ENCODE data around the gene BLZF1. TPM values are rescaled to one million over a fixed set of nuclear protein-coding genes. Genes with fewer than 3 reads are reported as not detected.

Gene BLZF1
- total and polyA plus RNA-seq, 2 of the 8 experiments (the other 6 are each of a cell fraction or from before 2014, with no cell fraction given) = 1.8 to 10.3 TPM

- H3K56ac ChIP-seq (replicated peaks; ENCODE audit: insufficient read length, low read depth, low read length) = no peak overlapping the region
- FAIRE-seq (no peak), DNase-seq (ENCODE audit: low read depth in 1 of 2, low spot score in 2 of 2) (no peak)
- H3K23me2 ChIP-seq (ENCODE audit: low read depth, low read length) = no peaks in the 10 kb centered on the region
- no peak overlapping the region for H2BK12ac ChIP-seq (ENCODE audit: low read depth, low read length)
- no peak overlapping the region for H3K23ac ChIP-seq (ENCODE audit: insufficient read length)
- H3K4me3 ChIP-seq (ENCODE audit: extremely low read depth in 1 of 4, insufficient read depth in 2 of 4, low read depth in 3 of 4, low read length in 4 of 4) = no peak overlapping the region
- CTCF ChIA-PET (ENCODE audit: partially characterized antibody) = interaction anchor here (0.8 to 2.0 kb wide), 3 partner anchors 10 to 701 kb away, joined by 3 to 6 read pairs (median 3); no protein-coding TSS in a partner anchor
- peaks cover 6 to 13% of the 10 kb centered on the region in 2 experiments; a peak in 3 of 4 replicates for H3K9me3 ChIP-seq (ENCODE audit: insufficient read depth in 2 of 2, low read depth in 1 of 2, low read length in 1 of 2)
- H2BK20ac ChIP-seq (ENCODE audit: low read length) = no peak overlapping the region
- H4K20me1 ChIP-seq (replicated peaks in 1 of 2; ENCODE audit: control insufficient read depth in 1 of 2, insufficient read depth in 2 of 2, low read length in 2 of 2) = no peaks in the 10 kb centered on the region
- no peak overlapping the region for H2AFZ ChIP-seq (ENCODE audit: low read length)
- H3K9ac ChIP-seq (replicated peaks in 1 of 4; ENCODE audit: extremely low read depth in 1 of 4, low read depth in 3 of 4, low read length in 3 of 4) = no peak overlapping the region
- no peak overlapping the region for H3K27ac ChIP-seq (ENCODE audit: low read depth, low read length)
- H3K27me3 ChIP-seq (replicated peaks in 1 of 4; ENCODE audit: control insufficient read depth in 3 of 4, extremely low read depth in 1 of 4, insufficient read depth in 3 of 4, low read length in 3 of 4) = no peaks in the 10 kb centered on the region
- no peak overlapping the region for H3K14ac ChIP-seq (ENCODE audit: insufficient read length)
- no peak overlapping the region for H2BK5ac ChIP-seq (ENCODE audit: low read depth, low read length)
- 100% methylated on average over 2 of the region's 2 CpGs; no CpG with 5 or more reads in 1 of the 2 experiments for WGBS, 2 experiments (ENCODE audit: extremely low coverage in 1 of 2, insufficient coverage in 1 of 2, insufficient read length in 1 of 2, insufficient replicate concordance in 2 of 2, low coverage in 1 of 2, low lambda C conversion rate in 2 of 2, missing lambda C conversion rate in 1 of 2)
- peaks cover 0 to 2% (median 0%) of the 10 kb centered on the region in 4 experiments; a peak in 2 of 7 replicates for H3K4me1 ChIP-seq (replicated peaks in 1 of 4; ENCODE audit: control insufficient read depth in 3 of 4, insufficient read depth in 4 of 4, low read length in 3 of 4)
- POLR2A ChIA-PET (ENCODE audit: partially characterized antibody) = no interaction called here
- no peaks in the 10 kb centered on the region for H3K79me2 ChIP-seq (ENCODE audit: control insufficient read depth in 1 of 2, insufficient read depth in 2 of 2, low read length in 2 of 2)
- no peak overlapping the region for H2BK15ac ChIP-seq (ENCODE audit: low read length)
- 0 out of 2 replicates have a peak, but pooled peaks cover 3% of the 10 kb centered on the region for H3K79me1 ChIP-seq (ENCODE audit: low read depth, low read length)
- no peak overlapping the region for H3K4ac ChIP-seq (replicated peaks; ENCODE audit: insufficient read length, low read depth, low read length)
- H4K5ac ChIP-seq (ENCODE audit: insufficient read length, low read depth, low read length) = no peak overlapping the region
- H2BK120ac ChIP-seq (replicated peaks; ENCODE audit: low read depth, low read length) = no peak overlapping the region
- TF ChIP-seq RAD21 (IDR thresholded peaks at IDR 0.05 in 1 of 2, conservative IDR thresholded peaks at IDR 0.05 in 1 of 2; ENCODE audit: low read depth in 2 of 2, low read length in 2 of 2) (no peak), POLR2A (IDR thresholded peaks at IDR 0.05; ENCODE audit: control extremely low read depth in 1 of 2, low read depth in 2 of 2, low read length in 2 of 2) (no peak), CBX5 (IDR thresholded peaks at IDR 0.05; ENCODE audit: low read depth, low read length) (no peak), BCL11A (IDR thresholded peaks at IDR 0.05; ENCODE audit: low read depth in 2 of 2, low read length in 2 of 2) (no peak), BRCA1 (IDR thresholded peaks at IDR 0.05; ENCODE audit: low read depth, low read length) (no peak), BACH1 (IDR thresholded peaks at IDR 0.05; ENCODE audit: low read length) (no peak), MAFK (IDR thresholded peaks at IDR 0.05; ENCODE audit: low read depth, low read length) (no peak), SAP30 (IDR thresholded peaks at IDR 0.05; ENCODE audit: insufficient read depth, insufficient replicate concordance, low read length) (no peak), TBP (IDR thresholded peaks at IDR 0.05; ENCODE audit: low read depth, low read length) (no peak), USF2 (IDR thresholded peaks at IDR 0.05; ENCODE audit: low read length) (no peak), JUND (IDR thresholded peaks at IDR 0.05; ENCODE audit: low read length) (no peak), CEBPB (IDR thresholded peaks at IDR 0.05; ENCODE audit: low read depth, low read length) (no peak)
- H4K91ac ChIP-seq (replicated peaks; ENCODE audit: insufficient read length, low read length) = no peak overlapping the region
- no peak overlapping the region for H4K8ac ChIP-seq (ENCODE audit: extremely low read depth, insufficient read depth, low read length)
- H3K18ac ChIP-seq (ENCODE audit: extremely low read depth, low read length) = no peak overlapping the region
- H3K36me3 ChIP-seq (ENCODE audit: control insufficient read depth in 2 of 4, insufficient read depth in 4 of 4, low read length in 3 of 4) = no peaks in the 10 kb centered on the region; a peak in 1 of 8 replicates
- no peak overlapping the region for H2AK5ac ChIP-seq (ENCODE audit: low read depth, low read length)
- no peak overlapping the region for H3K4me2 ChIP-seq (ENCODE audit: insufficient read depth in 1 of 2, low read depth in 2 of 2, low read length in 2 of 2)
Observed at GRCh38 chr1:169338617-169339016, 29.4 kb upstream of the BLZF1 start.
